Endothelial cell (in vitro differentiated cells): ENCODE measurements around the gene MOB3B. TPM values are rescaled to one million over a fixed set of nuclear protein-coding genes. Genes with fewer than 3 reads are reported as not detected.
"Not testable (repeated sequence)": the region's sequence is repeated elsewhere in the genome, so short reads cannot be mapped to it uniquely, and the experiment has no call there.

Experiments
- DNase-seq: peaks from one replicate; pipeline ENCODE4 v3.0.0; 2021; ENCODE audit warnings: low spot score
- H3K27ac Mint-ChIP-seq: one replicate; pipeline ENCODE4 v1.8.0; 2021; ENCODE audit warnings: mixed read lengths, inconsistent platforms; ENCODE audit not compliant: unreplicated experiment
- H3K27me3 Mint-ChIP-seq: one replicate; pipeline ENCODE4 v1.8.0; 2021; ENCODE audit warnings: mild to moderate bottlenecking, moderate library complexity, mixed read lengths, inconsistent platforms; ENCODE audit not compliant: unreplicated experiment
- H3K36me3 Mint-ChIP-seq: one replicate; pipeline ENCODE4 v1.8.0; 2021; ENCODE audit warnings: mild to moderate bottlenecking, low read depth, mixed read lengths, inconsistent platforms; ENCODE audit not compliant: unreplicated experiment
- H3K4me1 Mint-ChIP-seq: one replicate; pipeline ENCODE4 v1.8.0; 2021; ENCODE audit warnings: mild to moderate bottlenecking, mixed read lengths, inconsistent platforms; ENCODE audit not compliant: unreplicated experiment
- H3K4me3 Mint-ChIP-seq: one replicate; pipeline ENCODE4 v1.8.0; 2021; ENCODE audit warnings: mild to moderate bottlenecking, mixed read lengths, inconsistent platforms; ENCODE audit not compliant: unreplicated experiment
- H3K9me3 Mint-ChIP-seq: one replicate; pipeline ENCODE4 v1.8.0; 2021; ENCODE audit warnings: mixed read lengths, inconsistent platforms; ENCODE audit not compliant: unreplicated experiment
- CTCF ChIP-seq: fragments of 200-600 bp; sonication (generic); IDR thresholded peaks from one replicate; pipeline ENCODE4 v1.5.0; 2021; ENCODE audit warnings: antibody characterized with exemption; ENCODE audit not compliant: unreplicated experiment
- total RNA-seq: library from RNA; stranded (reverse); fragmentation: NEBNext Ultra II Directional; extraction: Animal tissue kit (Norgen Biotek cat#: 25700); gene quantifications from one replicate; pipeline ENCODE4 v1.2.1, GENCODE V29; 2021; ENCODE audit not compliant: unreplicated experiment

Gene MOB3B
- total RNA-seq, 1 donor from 2014 or later, result 6.4 TPM

- Mint-ChIP-seq H3K36me3 (no peaks in the 10 kb centered on the region), H3K9me3 (no peaks in the 10 kb centered on the region), H3K27ac (no peak overlapping the region), H3K4me1 (peaks cover 3% of the 10 kb centered on the region), H3K27me3 (peaks cover 1% of the 10 kb centered on the region), H3K4me3 (no peak overlapping the region)
- no peak for TF ChIP-seq CTCF
- DNase-seq, result no peak
Measured at GRCh38 chr9:27470291-27470856, 59.2 kb downstream of the MOB3B start.

- peaks cover 3% of the 10 kb centered on the region for H3K4me1 Mint-ChIP-seq
- H3K4me3 Mint-ChIP-seq, result no peak overlapping the region
- H3K9me3 Mint-ChIP-seq, result no peaks in the 10 kb centered on the region
- DNase-seq, result no peak
- no peaks in the 10 kb centered on the region for H3K36me3 Mint-ChIP-seq
- peaks cover 1% of the 10 kb centered on the region for H3K27me3 Mint-ChIP-seq
- TF ChIP-seq CTCF, result no peak
- H3K27ac Mint-ChIP-seq, result no peak overlapping the region
Measured at GRCh38 chr9:27469550-27469949, 60.1 kb downstream of the MOB3B start.

DNA sequence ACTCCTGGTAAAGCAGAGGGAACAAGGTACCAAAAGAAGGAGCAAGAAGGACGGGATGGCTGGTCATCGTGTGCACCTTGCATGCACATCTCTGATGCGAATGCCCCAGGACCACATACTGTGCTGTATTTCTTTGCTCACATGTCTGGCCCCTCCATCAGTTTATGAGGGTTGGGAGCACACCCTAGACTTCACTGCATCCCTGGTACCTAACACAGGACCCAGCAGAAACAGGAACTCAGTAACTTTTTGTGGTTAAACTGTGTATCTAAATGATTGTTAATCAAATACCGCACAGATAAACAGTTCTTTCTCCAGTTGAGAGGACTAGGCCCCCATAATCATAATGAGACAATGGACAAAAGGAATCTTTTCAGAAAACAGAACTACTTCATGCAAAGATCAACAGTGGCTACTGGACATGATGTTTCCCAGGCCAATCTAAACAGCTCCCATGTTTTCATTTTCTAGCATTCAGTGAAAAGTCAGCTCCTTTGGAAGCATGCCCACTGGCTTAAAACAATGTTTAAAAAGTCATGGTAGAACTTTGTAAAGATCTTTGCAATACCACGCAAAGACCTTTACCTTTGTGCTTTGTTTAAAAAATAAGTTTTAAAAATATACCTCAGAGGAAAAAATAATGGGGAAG, 61.0 kb downstream of the MOB3B start:
- no peak overlapping the region for H3K4me3 Mint-ChIP-seq
- H3K9me3 Mint-ChIP-seq, result no peaks in the 10 kb centered on the region
- no peak for TF ChIP-seq CTCF
- no peak for DNase-seq
- peaks cover 1% of the 10 kb centered on the region for H3K27me3 Mint-ChIP-seq
- H3K4me1 Mint-ChIP-seq, result peaks cover 3% of the 10 kb centered on the region
- no peak overlapping the region for H3K27ac Mint-ChIP-seq
- no peaks in the 10 kb centered on the region for H3K36me3 Mint-ChIP-seq

DNA sequence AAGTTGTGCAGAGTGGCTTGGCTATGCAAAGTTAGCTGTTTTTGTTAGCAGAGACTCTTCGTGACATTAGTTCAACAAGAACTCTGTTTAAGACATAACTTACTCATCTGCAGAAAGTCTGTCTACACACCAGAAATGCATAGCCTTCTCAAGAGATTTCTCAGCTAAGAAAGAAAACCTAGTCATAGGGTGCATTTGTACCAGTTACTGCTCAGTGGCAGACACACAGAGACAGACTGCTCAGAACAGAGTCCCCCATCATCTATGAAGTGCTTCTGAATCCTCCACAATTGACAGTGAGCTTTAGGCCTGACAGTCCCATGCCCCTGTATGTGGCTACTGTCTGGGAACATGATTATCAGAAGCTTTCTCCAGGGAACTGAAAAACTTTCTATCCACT, 61.6 kb downstream of the MOB3B start:
- Mint-ChIP-seq H3K4me3 (no peak overlapping the region), H3K27me3 (peaks cover 1% of the 10 kb centered on the region), H3K36me3 (no peaks in the 10 kb centered on the region), H3K27ac (no peak overlapping the region), H3K4me1 (peaks cover 3% of the 10 kb centered on the region), H3K9me3 (no peaks in the 10 kb centered on the region)
- DNase-seq, result no peak
- TF ChIP-seq CTCF, result no peak

GRCh38 chr9:27467486-27467885, 62.1 kb downstream of the MOB3B start:
- H3K36me3 Mint-ChIP-seq, result no peaks in the 10 kb centered on the region
- no peak overlapping the region for H3K27ac Mint-ChIP-seq
- no peak for TF ChIP-seq CTCF
- H3K4me3 Mint-ChIP-seq, result no peak overlapping the region
- no peak for DNase-seq
- no peaks in the 10 kb centered on the region for H3K9me3 Mint-ChIP-seq
- H3K27me3 Mint-ChIP-seq, result peaks cover 1% of the 10 kb centered on the region
- H3K4me1 Mint-ChIP-seq, result peaks cover 6% of the 10 kb centered on the region

GRCh38 chr9:27466516-27466915, 63.1 kb downstream of the MOB3B start:
- H3K4me1 Mint-ChIP-seq, H3K36me3 Mint-ChIP-seq, H3K4me3 Mint-ChIP-seq, DNase-seq, H3K9me3 Mint-ChIP-seq, H3K27ac Mint-ChIP-seq, H3K27me3 Mint-ChIP-seq: not testable (repeated sequence)

DNA sequence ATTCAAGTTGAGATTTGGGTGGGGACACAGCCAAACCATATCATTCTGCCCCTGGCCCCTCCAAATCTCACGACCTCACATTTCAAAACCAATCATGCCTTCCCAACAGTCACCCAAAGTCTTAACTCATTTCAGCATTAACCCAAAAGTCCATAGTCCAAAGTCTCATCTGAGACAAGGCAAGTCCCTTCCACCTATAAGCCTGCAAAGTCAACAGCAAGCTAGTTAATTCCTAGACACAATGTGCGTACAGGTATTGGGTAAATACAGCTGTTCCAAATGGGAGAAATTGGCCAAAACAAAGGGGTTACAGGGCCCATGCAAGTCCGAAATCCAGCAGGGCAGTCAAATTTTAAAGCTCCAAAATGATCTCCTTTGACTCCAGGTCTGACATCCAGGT, 64.7 kb downstream of the MOB3B start:
- not testable (repeated sequence) for H3K27me3 Mint-ChIP-seq, H3K36me3 Mint-ChIP-seq, DNase-seq, H3K4me3 Mint-ChIP-seq, H3K9me3 Mint-ChIP-seq, H3K27ac Mint-ChIP-seq
- H3K4me1 Mint-ChIP-seq, result peaks cover 16% of the 10 kb centered on the region
